HEK293 (cell line): ENCODE measurements around the gene SBNO2.

Source experiments
- GLIS1 ChIP-seq: fragments of 450-650 bp; formaldehyde crosslinking; IDR thresholded peaks from 2 replicates; pipeline ENCODE4 v1.5.1; 2016; ENCODE audit warnings: missing biosample characterization, missing genetic modification characterization
- OVOL3 ChIP-seq: fragments of 450-650 bp; formaldehyde crosslinking; IDR thresholded peaks from 2 replicates; pipeline ENCODE4 v1.5.1; 2016; ENCODE audit warnings: missing biosample characterization, missing genetic modification characterization
- PRDM2 ChIP-seq: fragments of 450-650 bp; formaldehyde crosslinking; IDR thresholded peaks from 2 replicates; pipeline ENCODE4 v1.5.1; 2016; ENCODE audit warnings: missing biosample characterization, missing genetic modification characterization, borderline replicate concordance
- PRDM4 ChIP-seq: fragments of 450-650 bp; formaldehyde crosslinking; IDR thresholded peaks from 2 replicates; pipeline ENCODE4 v1.5.1; 2017; ENCODE audit warnings: missing biosample characterization, missing genetic modification characterization
- SP2 ChIP-seq: fragments of 450-650 bp; formaldehyde crosslinking; IDR thresholded peaks from 2 replicates; pipeline ENCODE4 v1.5.1; 2016; ENCODE audit warnings: missing biosample characterization, missing genetic modification characterization
- YY1 ChIP-seq: fragments of 450-650 bp; formaldehyde crosslinking; IDR thresholded peaks from 2 replicates; pipeline ENCODE4 v1.5.1; 2018; ENCODE audit warnings: missing biosample characterization, missing genetic modification characterization
- YY2 ChIP-seq: fragments of 450-650 bp; formaldehyde crosslinking; IDR thresholded peaks from 2 replicates; pipeline ENCODE4 v1.5.1; 2016; ENCODE audit warnings: missing biosample characterization, missing genetic modification characterization
- ZBTB17 ChIP-seq: fragments of 450-650 bp; formaldehyde crosslinking; IDR thresholded peaks from 2 replicates; pipeline ENCODE4 v1.5.1; 2016; ENCODE audit warnings: missing biosample characterization, missing genetic modification characterization
- ZBTB26 ChIP-seq: fragments of 450-650 bp; formaldehyde crosslinking; optimal IDR thresholded peaks from 2 replicates; pipeline ENCODE3; 2016; ENCODE audit warnings: missing biosample characterization, mild to moderate bottlenecking, missing genetic modification characterization
- ZEB2 ChIP-seq: fragments of 450-650 bp; formaldehyde crosslinking; IDR thresholded peaks from 2 replicates; pipeline ENCODE4 v1.5.1; 2016; ENCODE audit warnings: missing biosample characterization, missing genetic modification characterization
- ZFP37 ChIP-seq: fragments of 450-650 bp; formaldehyde crosslinking; IDR thresholded peaks from 2 replicates; pipeline ENCODE4 v1.5.1; 2016; ENCODE audit warnings: missing biosample characterization, missing genetic modification characterization
- ZNF175 ChIP-seq: fragments of 450-650 bp; formaldehyde crosslinking; IDR thresholded peaks from 2 replicates; pipeline ENCODE4 v1.5.1; 2016; ENCODE audit warnings: missing biosample characterization, missing genetic modification characterization
- ZNF202 ChIP-seq: fragments of 450-650 bp; formaldehyde crosslinking; IDR thresholded peaks from 2 replicates; pipeline ENCODE4 v1.5.1; 2016; ENCODE audit warnings: missing biosample characterization, missing genetic modification characterization, borderline replicate concordance
- ZNF341 ChIP-seq: fragments of 450-650 bp; formaldehyde crosslinking; IDR thresholded peaks from 2 replicates; pipeline ENCODE4; 2016; ENCODE audit warnings: low read depth, missing biosample characterization, missing genetic modification characterization
- ZNF423 ChIP-seq: fragments of 450-650 bp; formaldehyde crosslinking; IDR thresholded peaks from 2 replicates; pipeline ENCODE4 v1.5.1; 2016; ENCODE audit warnings: missing biosample characterization, missing genetic modification characterization
- ZNF48 ChIP-seq: fragments of 450-650 bp; formaldehyde crosslinking; IDR thresholded peaks from 2 replicates; pipeline ENCODE4 v1.5.1; 2016; ENCODE audit warnings: missing biosample characterization, missing genetic modification characterization
- ZNF501 ChIP-seq: fragments of 450-650 bp; formaldehyde crosslinking; IDR thresholded peaks from 2 replicates; pipeline ENCODE4 v1.5.1; 2016; ENCODE audit warnings: missing biosample characterization, missing genetic modification characterization
- ZNF518A ChIP-seq: fragments of 450-650 bp; formaldehyde crosslinking; conservative IDR thresholded peaks from 2 replicates; pipeline ENCODE4 v1.5.1; 2016; ENCODE audit warnings: low read depth, missing biosample characterization, missing genetic modification characterization
- ZNF549 ChIP-seq: fragments of 450-650 bp; IDR thresholded peaks from 2 replicates; pipeline ENCODE4 v1.5.1; 2018; ENCODE audit warnings: missing biosample characterization, missing genetic modification characterization, mild to moderate bottlenecking, inconsistent platforms, moderate library complexity
- ZNF560 ChIP-seq: fragments of 450-650 bp; formaldehyde crosslinking; IDR thresholded peaks from 2 replicates; pipeline ENCODE4 v1.5.1; 2017; ENCODE audit warnings: missing biosample characterization, missing genetic modification characterization, borderline replicate concordance
- ZNF580 ChIP-seq: fragments of 450-650 bp; formaldehyde crosslinking; IDR thresholded peaks from 2 replicates; pipeline ENCODE4 v1.5.1; 2016; ENCODE audit warnings: missing biosample characterization, missing genetic modification characterization
- ZNF585B ChIP-seq: fragments of 450-650 bp; formaldehyde crosslinking; IDR thresholded peaks from 2 replicates; pipeline ENCODE4 v1.5.1; 2016; ENCODE audit warnings: missing biosample characterization, missing genetic modification characterization
- ZNF629 ChIP-seq: fragments of 450-650 bp; formaldehyde crosslinking; IDR thresholded peaks from 2 replicates; pipeline ENCODE4 v1.5.1; 2017; ENCODE audit warnings: missing biosample characterization, missing genetic modification characterization
- ZNF76 ChIP-seq: fragments of 450-650 bp; formaldehyde crosslinking; IDR thresholded peaks from 2 replicates; pipeline ENCODE4; 2016; ENCODE audit warnings: low read depth, missing biosample characterization, missing genetic modification characterization, borderline replicate concordance
- ZNF785 ChIP-seq: fragments of 450-650 bp; formaldehyde crosslinking; IDR thresholded peaks from 2 replicates; pipeline ENCODE4 v1.5.1; 2016; ENCODE audit warnings: missing biosample characterization, missing genetic modification characterization

The SBNO2 gene

GRCh38 chr19:1094978-1095701, 78.9 kb downstream of the SBNO2 start, which contains the start of gene POLR2E (continued):
- TF ChIP-seq SP2 (tag by site-specific recombination) (peak; percentile 78), PRDM4 (tag by site-specific recombination) (no peak), ZFP37 (tag by site-specific recombination) (no peak), ZNF76 (tag by site-specific recombination) (peak; percentile 91), ZNF785 (tag by site-specific recombination) (no peak), ZNF501 (peak; percentile 47; the same call in 1 of the 2 replicates), ZNF580 (tag by site-specific recombination) (no peak), ZNF202 (no peak), ZNF629 (no peak; the same call in 1 of the 2 replicates), PRDM2 (peak; percentile 79; the same call in 1 of the 2 replicates), ZNF175 (tag by site-specific recombination) (no peak), OVOL3 (tag by site-specific recombination) (no peak), ZNF518A (peak; percentile 50), ZNF560 (tag by site-specific recombination) (no peak), ZBTB17 (tag by site-specific recombination) (peak; percentile 97), YY1 (tag by site-specific recombination) (peak; percentile 10; the same call in 1 of the 2 replicates), ZNF423 (tag by site-specific recombination) (no peak), ZEB2 (tag by site-specific recombination) (peak; percentile 68; the same call in 1 of the 2 replicates), ZBTB26 (tag by site-specific recombination) (peak; percentile 91), YY2 (tag by site-specific recombination) (peak; percentile 87), ZNF585B (tag by site-specific recombination) (no peak), ZNF48 (tag by site-specific recombination) (no peak), ZNF341 (no peak), ZNF549 (no peak), GLIS1 (no peak)
